COLO668 (cell line): ENCODE results near the gene PRKCH.

Experiments
- DNase-seq: peaks from one replicate; lab custom pipeline; 2025; ENCODE audit not compliant: unreplicated experiment; lab: John Stamatoyannopoulos, UW

The PRKCH gene

GRCh38 chr14:61362072-61362750 is 40.8 kb downstream of the PRKCH start:
- DNase-seq: no peak

GRCh38 chr14:61364243-61364642 is 42.9 kb downstream of the PRKCH start:
- DNase-seq: no peak

- no peak for DNase-seq
Measured at GRCh38 chr14:61365667-61366212, 44.4 kb downstream of the PRKCH start.

DNA sequence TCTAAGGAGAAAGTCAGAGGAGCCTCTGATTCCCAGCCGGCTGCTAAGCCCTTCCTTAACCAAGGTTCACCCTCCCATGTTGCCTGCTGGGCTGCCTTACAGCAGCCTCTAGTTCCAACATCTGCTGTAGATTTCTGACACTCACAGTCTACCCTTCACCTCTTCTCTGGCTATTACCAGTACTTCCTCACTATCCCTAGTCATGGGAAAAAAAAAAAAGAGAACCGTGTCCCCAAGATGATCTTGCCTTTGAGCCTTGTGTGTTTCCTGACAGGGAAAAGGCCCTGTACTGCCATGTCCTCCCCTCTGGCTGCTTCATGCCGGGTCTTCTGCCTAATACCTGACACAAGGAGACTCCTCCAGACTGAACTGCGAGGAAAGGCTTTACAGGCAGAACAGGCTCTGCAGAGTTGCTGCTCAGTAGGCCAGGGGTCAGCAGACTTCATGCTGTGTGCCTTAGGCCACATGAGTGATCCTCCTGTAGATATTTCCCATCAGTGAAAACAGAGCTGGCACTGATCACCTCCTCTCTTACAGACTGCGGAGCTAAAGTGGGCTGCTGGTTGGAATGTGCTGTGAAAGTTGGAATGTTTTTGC is 46.8 kb downstream of the PRKCH start:
- DNase-seq: no peak

DNA sequence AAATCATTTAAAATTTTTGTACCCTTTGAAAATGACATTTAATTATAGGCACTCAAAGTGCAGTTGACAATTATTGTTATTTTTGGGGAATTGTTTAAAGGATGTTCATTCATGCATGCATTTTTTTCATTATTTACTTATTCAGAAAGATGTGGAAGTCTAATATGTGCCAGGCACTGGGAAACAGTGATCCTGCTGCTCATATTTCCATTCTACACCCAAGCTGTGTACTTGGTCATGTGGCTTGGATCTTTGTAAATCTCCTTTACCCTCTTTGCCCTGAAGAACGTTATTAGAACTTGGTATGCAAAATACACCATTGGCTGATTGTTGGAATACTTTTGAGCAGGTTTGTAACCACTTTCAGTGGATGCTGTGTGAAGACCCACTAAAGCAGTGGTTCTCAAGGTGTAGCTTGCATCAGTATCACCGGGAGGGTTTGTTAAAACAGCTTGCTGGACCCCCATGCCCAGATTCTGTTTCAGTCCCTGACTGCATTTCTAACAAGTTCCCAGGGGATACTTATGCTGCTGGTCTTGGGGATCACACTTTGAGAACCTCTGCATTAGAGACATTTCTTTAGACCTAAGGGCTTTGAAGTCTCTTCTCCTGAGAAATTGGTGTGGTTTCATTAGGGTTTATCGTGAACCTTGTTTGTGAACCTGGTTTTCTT is 47.5 kb downstream of the PRKCH start:
- DNase-seq: no peak

DNA sequence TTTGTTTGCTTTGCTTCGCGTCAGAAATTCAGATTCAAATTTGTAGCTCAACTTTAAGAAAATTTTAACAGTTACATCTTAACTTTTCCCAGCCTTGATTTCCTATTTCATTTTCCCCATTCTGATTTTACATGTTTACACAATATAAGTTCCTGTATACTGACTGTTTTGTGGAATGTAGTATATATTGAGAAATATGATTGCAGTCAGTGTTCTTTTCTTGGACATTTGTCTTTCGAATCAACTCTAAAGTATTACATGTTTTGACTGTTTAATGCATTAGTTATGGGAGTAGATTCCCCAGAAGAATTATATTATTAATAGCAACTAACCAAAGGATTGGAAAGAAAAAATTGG is 48.1 kb downstream of the PRKCH start:
- DNase-seq: no peak

DNA sequence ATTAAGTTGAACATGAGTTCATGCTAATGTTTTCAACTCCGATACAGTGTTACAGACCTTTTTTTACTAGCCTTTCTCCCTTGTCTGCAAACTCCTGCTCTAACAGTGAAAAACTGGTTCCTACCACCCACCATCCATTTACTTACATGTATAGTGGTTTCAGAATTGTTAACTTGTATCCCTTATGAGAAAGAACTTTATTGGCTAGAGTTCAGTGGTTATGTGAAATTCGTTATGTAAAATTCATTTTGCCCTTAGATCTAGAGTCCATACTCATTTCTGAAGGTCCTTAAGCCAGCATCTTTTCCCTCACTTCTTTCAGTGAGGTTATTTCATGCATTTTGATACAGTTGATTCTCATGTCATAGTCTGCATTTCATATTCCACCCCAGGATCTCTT is 51.0 kb downstream of the PRKCH start:
- DNase-seq: no peak

DNA sequence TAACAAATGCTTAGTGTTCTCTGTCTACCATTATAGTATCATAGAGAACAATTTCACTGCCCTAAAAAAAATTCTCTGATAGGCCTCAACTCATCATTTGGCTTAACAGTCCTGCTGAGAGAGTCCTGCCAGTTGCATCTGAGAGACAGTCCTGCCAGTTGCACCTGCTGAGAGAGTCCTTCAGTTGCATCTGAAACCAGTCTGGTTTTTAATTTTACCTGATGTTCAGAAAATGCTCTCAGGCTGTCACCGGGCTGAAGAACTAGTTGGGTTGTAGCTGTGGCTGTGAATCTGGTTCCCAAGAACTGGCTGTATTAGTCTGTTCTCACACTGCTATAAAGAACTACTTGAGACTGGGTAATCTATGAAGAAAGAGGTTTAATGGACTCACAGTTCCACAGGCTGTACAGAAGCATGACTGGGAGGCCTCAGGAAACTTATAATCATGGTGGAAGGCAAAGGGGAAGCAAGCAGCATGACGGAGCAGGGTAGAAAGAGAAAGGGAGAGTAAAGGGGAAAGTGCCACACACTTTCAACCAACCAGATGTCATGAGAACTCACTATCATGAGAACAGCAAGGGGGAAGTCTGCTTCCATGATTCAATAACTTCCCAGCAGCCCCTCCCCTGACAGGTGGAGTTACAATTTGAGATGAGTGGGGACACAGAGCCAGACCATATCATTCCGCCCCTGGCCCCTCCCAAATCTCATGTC is 51.6 kb downstream of the PRKCH start:
- DNase-seq: no peak

- DNase-seq: no peak
Measured at GRCh38 chr14:61374284-61374683, 52.9 kb downstream of the PRKCH start.

GRCh38 chr14:61375218-61375617 is 53.8 kb downstream of the PRKCH start:
- no peak for DNase-seq

- no peak for DNase-seq
Measured at GRCh38 chr14:61376314-61376713, 54.9 kb downstream of the PRKCH start.

DNA sequence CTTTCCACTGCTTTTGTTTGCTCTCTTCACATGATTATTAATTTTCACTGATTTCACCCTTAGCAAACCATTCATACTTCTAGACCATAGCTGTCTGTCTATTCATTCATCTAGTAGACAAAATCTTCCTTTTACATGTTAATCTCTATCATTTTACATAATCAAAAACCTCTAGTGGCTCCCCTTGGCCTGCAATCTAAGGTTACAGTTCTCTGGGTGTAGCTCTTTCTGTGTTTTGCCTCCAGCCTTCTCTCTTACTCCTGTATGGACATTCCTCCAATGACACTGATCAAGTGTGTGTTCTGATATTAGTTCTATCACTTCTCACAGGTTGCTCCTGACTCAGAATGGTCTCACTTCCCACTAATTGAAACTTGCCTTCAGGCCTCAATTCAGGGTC is 56.4 kb downstream of the PRKCH start:
- DNase-seq: no peak

DNA sequence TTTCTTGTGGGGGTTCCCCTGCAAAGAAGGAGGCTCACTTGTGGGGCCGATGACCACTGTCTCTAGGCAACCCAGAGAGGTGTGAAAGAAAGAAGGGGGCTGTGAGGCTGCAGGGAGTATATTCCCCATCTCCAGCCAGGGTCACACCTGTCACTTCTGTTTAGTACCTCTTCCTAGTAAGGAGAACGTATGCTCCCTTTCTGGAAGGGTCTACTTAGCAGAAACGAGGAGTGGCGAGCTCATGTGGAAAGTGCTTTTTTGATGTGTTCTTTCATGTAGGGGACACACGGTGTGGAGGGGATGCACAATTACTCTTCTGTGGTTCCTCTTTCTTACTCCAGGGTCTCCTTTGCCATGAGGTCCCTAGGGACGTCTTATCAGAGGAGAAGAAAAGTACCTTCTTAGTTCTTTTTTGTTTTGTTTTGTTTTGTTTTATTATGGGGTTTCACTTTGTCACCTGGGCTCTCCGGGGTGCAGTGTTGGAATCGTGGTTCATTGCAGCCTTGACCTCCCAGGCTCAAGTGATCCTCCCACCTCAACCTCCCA is 58.3 kb downstream of the PRKCH start:
- no peak for DNase-seq

DNA sequence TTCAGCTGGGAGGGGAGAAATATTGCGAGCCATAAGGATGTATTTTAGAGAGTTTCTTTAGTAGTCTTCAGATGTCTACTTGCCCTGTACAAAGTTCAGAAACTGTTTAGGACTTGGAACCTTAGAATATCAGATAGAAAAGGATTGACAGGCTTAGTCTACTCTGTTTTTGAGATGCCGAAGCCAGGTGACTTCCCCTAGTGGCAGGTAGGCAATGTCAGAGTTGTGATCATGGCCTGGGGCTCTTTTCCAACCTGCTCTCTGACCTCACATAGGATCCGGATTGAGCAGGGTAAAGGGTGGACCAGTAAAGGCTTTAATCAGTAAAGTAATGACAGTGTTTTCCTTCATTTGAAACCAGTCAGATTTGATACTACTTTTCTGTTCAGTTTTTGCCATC is 59.6 kb downstream of the PRKCH start:
- DNase-seq: no peak

DNA sequence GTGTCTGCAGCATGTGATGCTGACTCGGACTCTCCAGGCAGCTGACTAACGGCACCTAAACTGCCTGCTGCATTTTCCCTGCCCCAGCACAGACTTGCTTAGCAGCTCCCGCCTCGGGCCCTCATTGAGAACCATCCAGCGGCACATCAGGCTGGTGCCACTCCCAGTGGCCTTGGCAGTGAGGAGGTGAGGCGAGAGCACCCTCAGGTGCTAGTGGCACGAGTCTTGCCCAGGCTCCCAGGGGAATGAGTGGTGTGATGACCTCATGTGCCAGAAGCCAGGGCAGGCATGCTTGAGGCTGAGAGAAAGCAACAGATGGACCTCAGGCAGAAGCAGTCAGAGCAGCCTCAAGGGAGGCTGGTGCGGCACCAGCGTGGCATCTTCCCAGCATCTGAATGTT is 60.2 kb downstream of the PRKCH start:
- DNase-seq: no peak

DNA sequence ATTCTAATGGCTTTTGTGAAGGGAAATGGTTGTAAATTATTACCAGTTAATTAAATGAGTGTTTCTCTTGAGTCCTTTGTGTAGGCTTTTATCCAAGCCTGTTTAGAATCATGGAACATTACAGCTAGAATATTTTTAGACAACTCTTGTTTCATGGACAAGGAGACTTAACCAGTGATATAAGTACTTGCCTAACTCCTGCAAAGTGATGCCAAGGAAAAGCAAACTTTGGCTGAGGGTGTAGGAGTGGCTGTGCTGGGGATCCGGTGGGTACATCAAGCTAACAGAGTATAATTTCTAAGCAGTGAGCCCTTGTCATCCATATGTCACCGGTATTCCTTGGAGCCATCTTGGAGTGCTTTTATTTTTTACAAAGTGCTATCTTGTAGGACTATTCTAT is 61.5 kb downstream of the PRKCH start:
- DNase-seq: no peak

- DNase-seq: no peak
Measured at GRCh38 chr14:61385002-61385685, 63.8 kb downstream of the PRKCH start.

DNA sequence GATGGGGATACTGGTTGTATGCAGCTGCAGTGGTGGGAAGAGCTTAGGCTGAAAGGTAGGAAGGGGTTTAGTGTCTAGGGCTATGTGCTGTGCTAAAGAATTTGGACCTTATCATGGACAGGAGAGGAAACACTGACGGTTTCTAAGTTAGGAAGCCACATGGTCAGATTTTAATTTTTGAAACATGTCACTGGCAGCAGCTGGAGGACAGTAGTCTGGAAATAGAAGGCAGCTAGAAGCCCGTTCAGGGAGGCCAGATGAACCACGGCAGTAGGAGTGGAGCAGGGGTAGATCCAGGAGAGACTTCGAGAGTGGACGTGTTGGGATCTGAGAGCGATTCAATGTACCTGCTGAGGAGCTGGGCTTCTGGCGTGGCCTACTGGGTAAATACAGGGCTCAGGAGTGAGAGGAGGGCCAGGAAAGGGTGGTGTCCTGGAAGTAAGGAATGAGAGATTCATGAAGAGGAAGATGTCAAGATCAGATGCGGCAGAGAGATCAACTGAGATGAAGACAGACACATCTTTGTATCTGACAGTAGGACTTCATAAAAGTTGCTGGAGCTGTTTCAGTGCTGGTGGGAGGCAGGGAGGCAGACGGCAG is 64.9 kb downstream of the PRKCH start:
- DNase-seq: no peak

DNA sequence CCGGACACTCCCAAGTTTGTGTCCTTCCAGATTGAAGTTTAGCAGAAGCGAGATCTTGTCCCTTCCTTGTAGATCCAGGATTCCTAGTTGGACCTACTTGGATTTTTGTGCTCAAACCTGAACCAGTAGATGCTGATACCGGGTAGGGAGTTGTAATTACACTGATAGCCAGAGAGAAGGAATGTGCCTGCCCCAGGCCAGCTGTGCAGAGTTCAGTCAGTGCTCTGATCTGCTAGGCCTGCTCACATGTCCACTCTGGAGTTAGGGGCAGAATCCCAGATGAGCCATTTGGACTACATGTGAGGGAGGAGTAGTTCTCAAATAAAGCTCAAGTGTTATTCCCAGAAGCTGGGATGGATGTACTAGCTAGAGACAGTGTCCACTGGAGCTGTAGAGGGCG is 65.7 kb downstream of the PRKCH start:
- no peak for DNase-seq

- no peak for DNase-seq
Measured at GRCh38 chr14:61388173-61388975, 67.0 kb downstream of the PRKCH start.
